OCI-LY7 (cell line): ENCODE measurements around the gene DISP2. TPM values are rescaled to one million over a fixed set of nuclear protein-coding genes. Genes with fewer than 3 reads are reported as not detected.

Experiments used
- BruUV-seq: library from RNA; stranded (reverse); fragments of 400-500 nt; replicated peaks from 2 replicates; lab custom pipeline; 2021; lab: Mats Ljungman, UMichigan
- CTCF ChIA-PET: fragments of 300-600 bp; sonication (Branson Sonifier 250); formaldehyde crosslinking; loops from one replicate; lab custom pipeline; 2022; ENCODE audit warnings: antibody characterized with exemption; ENCODE audit not compliant: unreplicated experiment; lab: Charles Lee
- POLR2A ChIA-PET: fragments of 300-600 bp; sonication (Branson Sonifier 250); formaldehyde crosslinking; loops from one replicate; lab custom pipeline; 2022; ENCODE audit warnings: antibody characterized with exemption; lab: Charles Lee
- DNase-seq: peaks from one replicate; pipeline ENCODE4 v3.0.0-alpha.2; 2015; ENCODE audit warnings: low spot score
- H2AFZ ChIP-seq: fragments of 200-600 bp; sonication (generic), shearing (Covaris generic); 2 replicates; pipeline ENCODE4 v1.6.1; 2014; ENCODE audit warnings: mild to moderate bottlenecking, antibody characterized with exemption, low read length, moderate library complexity
- H3K27ac ChIP-seq: fragments of 200-600 bp; sonication (generic); 2 replicates; pipeline ENCODE4 v1.5.1; 2014; ENCODE audit warnings: mixed run types, low read depth, mild to moderate bottlenecking, moderate library complexity, low read length, inconsistent platforms; ENCODE audit not compliant: poor library complexity, severe bottlenecking
- H3K36me3 ChIP-seq: fragments of 200-600 bp; sonication (generic); 2 replicates; pipeline ENCODE4 v1.6.1; 2014; ENCODE audit warnings: mild to moderate bottlenecking, antibody characterized with exemption, low read length, moderate library complexity, mixed read lengths; ENCODE audit not compliant: insufficient read depth
- H3K4me1 ChIP-seq: fragments of 200-600 bp; sonication (generic); 2 replicates; pipeline ENCODE4 v1.5.1; 2014; ENCODE audit warnings: mild to moderate bottlenecking, low read length; ENCODE audit not compliant: insufficient read depth, poor library complexity, severe bottlenecking
- H3K4me2 ChIP-seq: fragments of 200-600 bp; sonication (generic); 2 replicates; pipeline ENCODE4 v1.6.1; 2014; ENCODE audit warnings: mild to moderate bottlenecking, low read length
- H3K4me3 ChIP-seq: fragments of 200-600 bp; sonication (generic); 2 replicates; pipeline ENCODE4 v1.5.1; 2014; ENCODE audit warnings: mild to moderate bottlenecking, low read depth, low read length; ENCODE audit not compliant: poor library complexity, severe bottlenecking
- H3K79me2 ChIP-seq: fragments of 200-600 bp; sonication (generic); 2 replicates; pipeline ENCODE4 v1.6.1; 2016; ENCODE audit warnings: low read depth, mild to moderate bottlenecking, low read length, moderate library complexity, mixed read lengths; ENCODE audit not compliant: insufficient read depth
- H3K9me2 ChIP-seq: fragments of 200-600 bp; sonication (generic); 2 replicates; pipeline ENCODE4 v1.6.1; 2016; ENCODE audit warnings: mild to moderate bottlenecking, low read length, mixed read lengths; ENCODE audit not compliant: insufficient read depth
- H3K9me3 ChIP-seq: fragments of 200-600 bp; sonication (generic); 2 replicates; pipeline ENCODE4 v1.6.1; 2014; ENCODE audit warnings: mild to moderate bottlenecking, mixed run types, low read length, mixed read lengths
- H4K20me1 ChIP-seq: fragments of 200-600 bp; sonication (generic); 2 replicates; pipeline ENCODE4 v1.6.1; 2014; ENCODE audit warnings: mild to moderate bottlenecking, antibody characterized with exemption, low read length, moderate library complexity, mixed read lengths; ENCODE audit not compliant: insufficient read depth
- EZH2phosphoT487 ChIP-seq: fragments of 200-600 bp; sonication (generic); IDR thresholded peaks from 2 replicates; pipeline ENCODE4 v1.6.1; 2018; ENCODE audit warnings: low read depth, borderline replicate concordance, mild to moderate bottlenecking, mixed run types, antibody characterized with exemption, low read length, moderate library complexity, mixed read lengths
- intact Hi-C: fragments of 100-400 bp; cut with micrococcal nuclease; formaldehyde crosslinking; loops from one replicate; pipeline ENCODE4 v1.10.0; 2022; ENCODE audit not compliant: unreplicated experiment
- total RNA-seq, 2 experiments: library from RNA; depleted of rRNA in 1 of 2; stranded (reverse); fragments of >200 nt in 1 of 2; shearing (Covaris generic) in 1 of 2; gene quantifications; 2 replicates each; pipeline ENCODE4 v1.2.3, GENCODE V29; 2014 to 2022
- TF ChIP-seq, protein P1 (sequence below): fragments of 200-600 bp; sonication (generic); conservative IDR thresholded peaks from 2 replicates; pipeline ENCODE4 v1.5.1; 2014; ENCODE audit warnings: mild to moderate bottlenecking, antibody characterized with exemption, low read length, moderate library complexity, mixed read lengths

DISP2 gene
- total RNA-seq, 2 experiments from 2014 or later: 0.03 to 0.25 TPM

DNA sequence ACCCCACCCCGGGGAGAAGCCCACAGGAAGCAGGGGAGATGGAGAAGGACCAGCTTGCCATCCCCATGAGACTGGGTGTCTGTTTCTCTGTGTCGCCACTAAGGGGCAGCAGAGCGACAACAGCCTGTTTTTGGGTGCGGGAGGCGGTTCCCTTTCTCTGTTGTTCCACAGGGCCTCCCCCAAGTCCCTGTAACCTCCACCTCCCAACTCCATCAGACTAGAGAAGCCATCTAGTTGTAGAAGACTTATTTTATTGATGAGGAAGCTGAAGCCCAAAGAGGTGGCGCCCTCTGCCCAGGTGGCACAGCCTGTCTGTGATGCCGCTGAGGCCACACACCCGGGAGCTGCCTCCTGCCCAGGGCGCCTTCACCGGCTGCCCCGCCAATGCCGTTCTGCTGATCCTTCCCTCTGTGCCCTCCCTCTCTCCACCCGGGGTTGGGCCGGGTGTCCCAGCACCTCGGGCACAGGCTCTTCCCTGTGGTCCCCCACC, 13.3 kb upstream of the DISP2 start:
- H3K4me2 ChIP-seq: 0 out of 2 replicates have a peak overlapping the region, but pooled peaks have one; percentile 31

DNA sequence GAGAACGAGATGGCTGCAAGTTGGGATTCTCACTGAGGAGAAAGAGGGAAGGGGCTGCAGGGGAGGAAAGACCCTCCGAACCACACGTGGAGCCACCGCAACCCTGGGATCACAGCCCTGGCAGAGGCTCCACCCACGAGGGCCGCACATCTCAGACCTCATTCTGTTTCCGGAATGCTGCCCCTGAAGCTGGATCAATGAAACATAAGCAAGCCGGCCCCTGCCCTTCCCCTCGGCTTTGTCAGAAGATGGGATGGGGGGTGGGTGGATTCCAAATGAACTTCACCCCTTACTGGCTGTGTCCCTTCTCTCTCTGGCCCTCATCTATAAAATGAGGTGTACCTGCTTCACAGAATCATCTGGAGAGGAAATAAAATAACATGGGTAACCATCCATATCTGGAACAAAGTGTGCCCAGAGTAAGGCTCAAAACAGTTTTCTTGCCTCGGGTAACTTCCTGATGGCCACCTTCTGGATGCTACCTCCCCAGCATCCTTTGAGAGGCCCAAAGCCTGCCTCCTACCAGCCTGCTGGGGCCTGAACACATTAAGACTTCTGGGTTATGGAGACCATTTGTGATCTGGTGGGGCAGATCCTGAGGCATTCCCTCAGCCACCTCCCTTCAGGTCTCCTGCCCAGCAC, 12.7 kb upstream of the DISP2 start:
- ChIA-PET POLR2A (interaction anchor here (0.5 kb wide), 1 partner anchor 220 kb away, joined by 3 read pairs; no protein-coding TSS in a partner anchor), CTCF (no interaction called here)
- H2AFZ ChIP-seq: no peak overlapping the region
- no peaks in the 10 kb centered on the region for H3K9me3 ChIP-seq
- no peaks in the 10 kb centered on the region for H3K36me3 ChIP-seq
- no peaks in the 10 kb centered on the region for H3K79me2 ChIP-seq
- no TSS peak for BruUV-seq
- no peak overlapping the region for H3K4me3 ChIP-seq
- no peak overlapping the region for H3K4me2 ChIP-seq
- H4K20me1 ChIP-seq: no peaks in the 10 kb centered on the region
- peaks cover 4% of the 10 kb centered on the region for H3K4me1 ChIP-seq
- TF ChIP-seq EZH2phosphoT487: no peak
- TF ChIP-seq, protein P1, sequence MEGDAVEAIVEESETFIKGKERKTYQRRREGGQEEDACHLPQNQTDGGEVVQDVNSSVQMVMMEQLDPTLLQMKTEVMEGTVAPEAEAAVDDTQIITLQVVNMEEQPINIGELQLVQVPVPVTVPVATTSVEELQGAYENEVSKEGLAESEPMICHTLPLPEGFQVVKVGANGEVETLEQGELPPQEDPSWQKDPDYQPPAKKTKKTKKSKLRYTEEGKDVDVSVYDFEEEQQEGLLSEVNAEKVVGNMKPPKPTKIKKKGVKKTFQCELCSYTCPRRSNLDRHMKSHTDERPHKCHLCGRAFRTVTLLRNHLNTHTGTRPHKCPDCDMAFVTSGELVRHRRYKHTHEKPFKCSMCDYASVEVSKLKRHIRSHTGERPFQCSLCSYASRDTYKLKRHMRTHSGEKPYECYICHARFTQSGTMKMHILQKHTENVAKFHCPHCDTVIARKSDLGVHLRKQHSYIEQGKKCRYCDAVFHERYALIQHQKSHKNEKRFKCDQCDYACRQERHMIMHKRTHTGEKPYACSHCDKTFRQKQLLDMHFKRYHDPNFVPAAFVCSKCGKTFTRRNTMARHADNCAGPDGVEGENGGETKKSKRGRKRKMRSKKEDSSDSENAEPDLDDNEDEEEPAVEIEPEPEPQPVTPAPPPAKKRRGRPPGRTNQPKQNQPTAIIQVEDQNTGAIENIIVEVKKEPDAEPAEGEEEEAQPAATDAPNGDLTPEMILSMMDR: no peak
- no peak for DNase-seq
- H3K9me2 ChIP-seq: no peaks in the 10 kb centered on the region
- intact Hi-C loops: no loop called here
- H3K27ac ChIP-seq: no peak overlapping the region

More for the DNA sequence above, 13.3 kb upstream of the DISP2 start:
- Histone ChIP-seq H3K36me3 (no peaks in the 10 kb centered on the region), H4K20me1 (no peaks in the 10 kb centered on the region), H2AFZ (no peak overlapping the region; the same call in 1 of the 2 replicates), H3K79me2 (no peaks in the 10 kb centered on the region), H3K4me1 (peaks cover 4% of the 10 kb centered on the region), H3K4me3 (no peak overlapping the region), H3K27ac (no peak overlapping the region), H3K9me3 (no peaks in the 10 kb centered on the region), H3K9me2 (no peaks in the 10 kb centered on the region)
- TF ChIP-seq EZH2phosphoT487: no peak
- TF ChIP-seq, protein P1: peak; percentile 87
- CTCF ChIA-PET: interaction anchor here (1.0 kb wide), 1 partner anchor 65 kb away, joined by 3 read pairs; no protein-coding TSS in a partner anchor
- POLR2A ChIA-PET: interaction anchor here (0.5 to 0.6 kb wide), 3 partner anchors 18 to 221 kb away, joined by 3 read pairs; no protein-coding TSS in a partner anchor
- intact Hi-C loops: loop anchor here (1.0 kb wide), 1 partner anchor 78 kb away; no protein-coding TSS in a partner anchor
- BruUV-seq: no TSS peak
- DNase-seq: peak; percentile 71
